Aorta (tissue), 5 donors: ENCODE data around the gene LRRTM2. TPM values are rescaled to one million over a fixed set of nuclear protein-coding genes. Genes with fewer than 3 reads are reported as not detected.

ENCODE experiments used
- ATAC-seq: fragments of 200-7000 bp; cut with Tn5 transposase; one replicate; pipeline ENCODE4 v1.9.1; 2022; ENCODE audit warnings: moderate library complexity; ENCODE audit not compliant: low FRiP score
- DNase-seq, 2 donors: peaks; one replicate each; pipeline ENCODE4 v3.0.0-alpha.2; 2020
- H3K27ac ChIP-seq, 2 donors: one replicate each; pipeline ENCODE4 v1.5.1; 2013; ENCODE audit warnings: low read length in 2 of 2, mild to moderate bottlenecking in 2 of 2, moderate library complexity in 2 of 2, control low read depth in 1 of 2, inconsistent platforms in 1 of 2, low read depth in 1 of 2
- H3K27me3 ChIP-seq, 2 donors: one replicate each; pipeline ENCODE4 v1.6.1; 2013; ENCODE audit warnings: control low read depth in 1 of 2, low read length in 1 of 2, mild to moderate bottlenecking in 1 of 2, moderate library complexity in 1 of 2; ENCODE audit not compliant: insufficient read depth in 2 of 2, control insufficient read depth in 1 of 2
- H3K36me3 ChIP-seq, 2 donors: one replicate each; pipeline ENCODE4 v1.6.1; 2013; ENCODE audit warnings: control low read depth in 1 of 2, low read length in 1 of 2, mild to moderate bottlenecking in 1 of 2; ENCODE audit not compliant: insufficient read depth in 2 of 2, control insufficient read depth in 1 of 2
- H3K4me1 ChIP-seq, 2 donors: one replicate each; pipeline ENCODE4 v1.6.1; 2013; ENCODE audit warnings: low read length in 2 of 2, control low read depth in 1 of 2, mild to moderate bottlenecking in 1 of 2, moderate library complexity in 1 of 2; ENCODE audit not compliant: insufficient read depth in 2 of 2, control insufficient read depth in 1 of 2
- H3K4me3 ChIP-seq, 2 donors: one replicate each; pipeline ENCODE4 v1.5.1; 2013; ENCODE audit warnings: low read length in 2 of 2, control low read depth in 1 of 2, mild to moderate bottlenecking in 1 of 2
- H3K9me3 ChIP-seq: one replicate; pipeline ENCODE4 v1.6.1; 2013; ENCODE audit warnings: mild to moderate bottlenecking, low read length; ENCODE audit not compliant: control insufficient read depth
- WGBS, 2 donors: extraction: QIAGEN DNeasy Blood & Tissue Kit; methylation state at CpG; one replicate each; pipeline ENCODE4 v1.1.7; 2013; 5-methylcytosine and 5-hydroxymethylcytosine counted together
- intact Hi-C, 2 donors: fragments of 100-400 bp; cut with DNase I; formaldehyde crosslinking; loops; one replicate each; pipeline versions ENCODE4 v1.14.2 to v1.15.0; 2022
- polyA plus RNA-seq, 2 donors: library from polyadenylated mRNA; stranded (reverse); fragments of 200-250 nt; gene quantifications; one replicate each; pipeline ENCODE4 v1.2.3, GENCODE V29; 2013
- total RNA-seq, 2 donors: library from RNA; stranded (reverse); fragmentation: NEBNext Ultra II Directional; extraction: Animal tissue kit (Norgen Biotek cat#: 25700); gene quantifications; one replicate each; pipeline ENCODE4 v1.2.1, GENCODE V29; 2021
- donor health status: healthy with polysubstance abuse.
- donor health status: Bipolar disorder and iron deficiency.
- donor health status: DM: no; HTN: no; CAD: no.
- donor health status: DM: no; HTN: no; CAD: no.
- donor health status: DM: yes; HTN: yes; CAD: no.

The LRRTM2 gene
- total and polyA plus RNA-seq, 4 donors = 0.24 to 0.36 (median 0.31) TPM; not detected in 1

GRCh38 chr5:138828556-138828955 lies 46.6 kb downstream of the LRRTM2 start:
- DNase-seq (no peak), ATAC-seq (no peak)
- Histone ChIP-seq H3K4me1 (peaks cover 0 to 1% of the 10 kb centered on the region in 2 donors), H3K27me3 (no peaks in the 10 kb centered on the region), H3K4me3 (no peak overlapping the region), H3K9me3 (no peaks in the 10 kb centered on the region), H3K36me3 (peaks cover 3 to 6% of the 10 kb centered on the region in 2 donors), H3K27ac (no peak overlapping the region)
- WGBS, 2 donors = 73 to 81% methylated on average over 4 of the region's 4 CpGs
- intact Hi-C loops = no loop called here

- Histone ChIP-seq H3K27ac (no peak overlapping the region), H3K4me1 (peaks cover 0 to 2% of the 10 kb centered on the region in 2 donors), H3K27me3 (no peaks in the 10 kb centered on the region), H3K9me3 (no peaks in the 10 kb centered on the region), H3K36me3 (peaks cover 0 to 4% of the 10 kb centered on the region in 2 donors), H3K4me3 (no peak overlapping the region)
- 49 to 54% methylated on average over 5 of the region's 5 CpGs for WGBS, 2 donors
- ATAC-seq (no peak), DNase-seq (no peak)
- intact Hi-C loops = no loop called here
Measured at GRCh38 chr5:138824924-138825863, 49.9 kb downstream of the LRRTM2 start.

GRCh38 chr5:138824516-138824915 lies 50.6 kb downstream of the LRRTM2 start:
- H3K27ac ChIP-seq = no peak overlapping the region

GRCh38 chr5:138820695-138821094 lies 54.4 kb downstream of the LRRTM2 start:
- Histone ChIP-seq H3K4me1 (peaks cover 0 to 4% of the 10 kb centered on the region in 2 donors), H3K9me3 (no peaks in the 10 kb centered on the region), H3K27ac (no peak overlapping the region), H3K27me3 (no peaks in the 10 kb centered on the region), H3K4me3 (no peak overlapping the region), H3K36me3 (no peaks in the 10 kb centered on the region)
- DNase-seq (no peak), ATAC-seq (no peak)
- WGBS, 2 donors = 94 to 96% methylated on average over 3 of the region's 3 CpGs
- intact Hi-C loops = no loop called here

More at GRCh38 chr5:138824516-138824915, 50.6 kb downstream of the LRRTM2 start:
- no peaks in the 10 kb centered on the region for H3K27me3 ChIP-seq
- DNase-seq = no peak
- intact Hi-C loops = no loop called here
- peak; percentile 53 for ATAC-seq
- H3K4me3 ChIP-seq = no peak overlapping the region
- no peaks in the 10 kb centered on the region for H3K9me3 ChIP-seq
- H3K36me3 ChIP-seq = peaks cover 0 to 4% of the 10 kb centered on the region in 2 donors
- 44 to 47% methylated on average over 7 of the region's 7 CpGs for WGBS, 2 donors
- H3K4me1 ChIP-seq = peaks cover 0 to 2% of the 10 kb centered on the region in 2 donors

GRCh38 chr5:138819081-138819480 lies 56.1 kb downstream of the LRRTM2 start:
- Histone ChIP-seq H3K4me3 (no peak overlapping the region), H3K4me1 (peaks cover 0 to 5% of the 10 kb centered on the region in 2 donors), H3K27ac (no peak overlapping the region), H3K36me3 (no peaks in the 10 kb centered on the region), H3K27me3 (no peaks in the 10 kb centered on the region), H3K9me3 (no peaks in the 10 kb centered on the region)
- WGBS, 2 donors = 17 to 24% methylated on average over 4 of the region's 4 CpGs
- DNase-seq (no peak), ATAC-seq (peak; percentile 11)
- intact Hi-C loops = no loop called here

Other genes with a start within 250 kb of the LRRTM2 start
- gene CTNNA1, start 121.9 kb downstream of the LRRTM2 start, total RNA-seq = 100 to 1,000 TPM; 425 to 446 TPM
- gene CTNNA1, start 121.9 kb downstream of the LRRTM2 start, polyA plus RNA-seq = 100 to 1,000 TPM; 107 to 131 TPM